ENCODE measurements around the gene BTBD3.

The BTBD3 gene

DNA sequence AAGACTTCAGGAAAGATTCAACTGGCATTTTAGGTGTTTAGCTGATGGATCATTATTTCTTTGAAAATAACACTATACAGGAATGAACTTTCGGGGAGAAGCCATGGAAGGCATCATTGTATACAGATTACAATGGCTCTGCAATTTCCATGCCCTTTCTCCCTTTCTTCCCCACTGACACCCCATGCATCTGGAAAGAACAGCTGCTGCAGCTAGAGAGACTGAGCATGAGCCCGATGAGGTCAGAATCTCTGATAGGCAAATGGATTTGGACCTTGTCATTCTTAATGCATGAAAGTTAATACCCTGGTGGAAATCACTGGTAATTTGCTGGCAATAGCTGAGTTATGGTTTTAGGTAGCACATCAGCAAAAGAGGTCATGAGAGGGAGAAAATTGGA lies 54.8 kb downstream of the BTBD3 start:
- no peak for DNase-seq

Data from femur (tissue), 1 donor.